Activated CD4-positive, alpha-beta T cell treated with anti-CD3 and anti-CD28 coated beads for 24 hours (primary cell): ENCODE data around the gene DMKN.
"Not testable (repeated sequence)": the region's sequence is repeated elsewhere in the genome, so short reads cannot be mapped to it uniquely, and the experiment has no call there.

Experiments
- DNase-seq, 2 donors: peaks; one replicate each; pipeline ENCODE4 v3.0.0-alpha.2; 2020; ENCODE audit warnings: low read depth in 2 of 2

The DMKN gene

DNA sequence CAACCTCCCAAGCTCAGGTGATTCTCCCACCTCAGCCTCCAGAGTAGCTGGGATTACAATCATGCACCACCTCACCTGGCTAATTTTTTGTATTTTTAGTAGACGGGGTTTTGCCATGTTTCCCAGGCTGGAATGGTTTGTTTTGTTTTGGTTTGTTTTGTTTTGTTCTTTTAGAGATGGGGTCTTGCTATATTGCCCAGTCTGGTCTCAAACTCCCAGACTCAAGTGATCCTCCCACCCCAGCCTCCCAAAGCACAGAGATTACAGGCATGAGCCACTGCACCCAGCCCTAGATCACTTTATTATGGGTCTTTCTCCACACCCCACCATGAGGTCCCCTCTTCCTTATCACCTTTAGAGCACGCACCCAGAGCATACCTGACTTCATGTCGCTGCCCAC lies 15.2 kb downstream of the DMKN start:
- DNase-seq: no peak

GRCh38 chr19:35497406-35497805 lies 16.0 kb downstream of the DMKN start:
- no peak for DNase-seq

DNA sequence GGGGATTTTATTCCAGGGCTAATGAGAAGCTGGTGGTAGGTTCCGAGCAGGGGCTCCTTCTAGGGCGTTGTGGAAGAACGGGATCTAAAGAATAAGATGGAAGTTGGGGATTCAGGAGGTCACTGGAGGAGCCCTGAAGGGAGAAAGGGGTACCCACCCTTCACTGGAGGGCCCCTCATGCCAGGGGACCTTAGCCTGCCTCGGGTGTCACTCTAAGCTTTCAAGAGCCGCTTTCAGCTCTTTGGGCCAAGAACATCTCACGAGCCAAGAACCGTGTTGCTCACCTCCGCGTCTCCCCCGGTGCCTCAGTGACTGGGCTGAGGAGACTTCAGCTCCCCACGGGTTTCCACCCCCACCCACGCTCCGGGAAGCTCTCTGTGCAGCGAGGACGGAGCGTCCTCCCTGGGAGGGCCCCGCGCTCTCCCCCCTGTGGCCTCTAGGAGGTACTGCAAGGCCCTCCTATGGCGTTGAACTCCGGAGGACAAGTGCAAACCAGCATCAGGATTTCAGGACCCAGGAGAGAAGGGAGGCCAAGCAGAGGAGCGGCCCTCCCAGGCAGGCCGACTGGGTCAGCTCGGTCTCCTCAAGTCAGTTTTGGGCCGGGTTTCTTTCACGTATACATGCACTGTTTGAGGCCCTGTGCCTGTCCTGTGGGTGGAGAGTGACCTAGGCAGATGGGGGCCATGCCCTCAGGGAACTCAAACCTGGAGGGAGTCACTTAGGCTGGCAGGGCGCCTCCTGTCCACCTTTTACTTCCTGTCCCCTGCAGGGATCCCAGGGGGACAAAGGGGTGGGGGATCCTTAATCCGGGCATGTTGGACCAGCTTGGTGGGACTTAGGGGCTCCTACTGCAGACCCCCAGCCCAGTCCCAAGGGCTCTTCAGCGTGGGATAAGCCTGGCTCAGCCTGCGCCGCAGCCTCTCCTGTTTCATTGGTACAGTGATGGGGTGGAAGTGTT lies 18.1 kb downstream of the DMKN start:
- DNase-seq: peak; percentile 70 to 71

DNA sequence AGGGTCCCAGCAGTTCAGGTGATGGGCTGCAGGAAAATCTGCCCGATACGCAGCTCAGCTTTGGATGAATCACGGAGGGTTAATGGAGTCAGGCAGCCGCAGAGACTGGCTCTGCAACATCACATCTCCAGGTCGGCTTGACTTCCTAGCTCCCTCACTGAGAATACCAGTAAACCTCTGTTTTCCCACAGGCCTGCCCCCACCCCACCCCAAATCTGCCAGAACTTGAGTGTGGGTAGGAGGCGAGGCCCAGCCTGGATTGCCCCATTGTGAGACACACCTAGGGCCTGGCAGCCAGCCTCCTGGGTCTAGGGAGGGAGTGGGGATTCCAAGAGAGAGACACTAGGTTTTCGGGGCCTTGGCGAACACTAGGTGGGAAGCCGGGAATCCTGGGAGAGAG lies 19.5 kb downstream of the DMKN start:
- DNase-seq: no peak

GRCh38 chr19:35491836-35492360 lies 21.6 kb downstream of the DMKN start:
- DNase-seq: no peak

- DNase-seq: no peak
Observed at GRCh38 chr19:35490364-35490763, 23.1 kb downstream of the DMKN start, which contains the start of gene KRTDAP. TSS of gene KRTDAP (minus strand) at chr19:35490464. CDS start at chr19:35490442, 22 bp downstream.

DNA sequence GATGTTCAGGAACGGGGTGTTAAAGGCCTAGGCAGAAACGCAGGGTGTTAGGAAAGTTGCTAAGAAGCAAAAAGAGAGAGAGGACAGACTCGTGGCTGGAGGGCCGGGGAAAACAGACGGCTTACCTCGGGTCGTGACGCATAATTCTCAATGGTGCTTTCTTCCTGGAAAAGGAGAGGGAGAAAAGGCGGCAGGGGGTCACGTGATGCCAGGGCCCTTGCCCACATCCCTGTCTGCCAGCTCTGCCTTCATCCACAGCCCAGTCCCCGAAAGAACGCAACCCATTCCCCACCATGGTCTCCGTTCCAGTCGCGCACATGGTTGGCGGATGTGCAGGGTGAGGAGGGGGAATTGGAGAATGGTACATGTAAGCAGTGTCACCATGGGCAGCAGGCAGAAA lies 24.8 kb downstream of the DMKN start:
- no peak for DNase-seq

GRCh38 chr19:35487656-35488182 lies 25.7 kb downstream of the DMKN start:
- no peak for DNase-seq

GRCh38 chr19:35486268-35486708 lies 27.2 kb downstream of the DMKN start:
- DNase-seq: no peak

DNA sequence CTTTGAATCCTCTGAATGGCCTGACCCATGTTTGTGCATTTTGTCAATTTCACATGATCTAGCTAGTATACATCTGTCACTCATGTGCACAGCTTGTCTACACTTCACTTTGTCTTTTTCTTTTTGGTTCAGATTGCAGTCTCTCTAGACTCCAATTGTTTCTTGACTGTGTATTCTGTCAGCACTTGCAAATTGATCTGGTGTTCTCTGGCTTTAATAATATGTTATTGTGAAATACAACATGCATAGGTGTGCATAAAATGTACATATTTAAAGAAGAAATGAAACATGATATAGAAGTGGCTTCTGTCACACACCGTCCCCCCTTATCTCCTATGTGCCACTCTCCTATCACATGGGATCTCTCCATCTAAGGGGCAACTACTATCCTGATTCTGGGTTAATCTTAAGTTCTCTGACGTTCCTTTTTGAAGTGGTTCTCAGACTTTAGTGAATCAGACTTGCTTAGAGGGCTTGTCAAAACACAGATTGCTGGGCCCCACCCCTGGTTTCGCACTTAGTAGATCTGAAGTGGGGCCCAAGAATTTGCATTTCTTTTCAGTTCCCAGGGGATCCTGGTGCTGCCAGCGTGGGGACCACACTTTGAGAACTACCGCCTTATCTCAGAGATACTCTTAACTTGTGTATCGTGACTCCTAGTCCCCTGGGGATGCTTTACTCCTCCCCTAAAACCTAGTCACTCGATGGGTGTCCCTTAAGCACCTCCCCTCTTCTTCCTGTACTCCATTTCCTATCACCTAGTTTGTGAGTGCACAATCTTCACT lies 29.0 kb downstream of the DMKN start:
- DNase-seq: no peak

- DNase-seq: no peak
Observed at GRCh38 chr19:35483089-35483488, 30.4 kb downstream of the DMKN start.

DNA sequence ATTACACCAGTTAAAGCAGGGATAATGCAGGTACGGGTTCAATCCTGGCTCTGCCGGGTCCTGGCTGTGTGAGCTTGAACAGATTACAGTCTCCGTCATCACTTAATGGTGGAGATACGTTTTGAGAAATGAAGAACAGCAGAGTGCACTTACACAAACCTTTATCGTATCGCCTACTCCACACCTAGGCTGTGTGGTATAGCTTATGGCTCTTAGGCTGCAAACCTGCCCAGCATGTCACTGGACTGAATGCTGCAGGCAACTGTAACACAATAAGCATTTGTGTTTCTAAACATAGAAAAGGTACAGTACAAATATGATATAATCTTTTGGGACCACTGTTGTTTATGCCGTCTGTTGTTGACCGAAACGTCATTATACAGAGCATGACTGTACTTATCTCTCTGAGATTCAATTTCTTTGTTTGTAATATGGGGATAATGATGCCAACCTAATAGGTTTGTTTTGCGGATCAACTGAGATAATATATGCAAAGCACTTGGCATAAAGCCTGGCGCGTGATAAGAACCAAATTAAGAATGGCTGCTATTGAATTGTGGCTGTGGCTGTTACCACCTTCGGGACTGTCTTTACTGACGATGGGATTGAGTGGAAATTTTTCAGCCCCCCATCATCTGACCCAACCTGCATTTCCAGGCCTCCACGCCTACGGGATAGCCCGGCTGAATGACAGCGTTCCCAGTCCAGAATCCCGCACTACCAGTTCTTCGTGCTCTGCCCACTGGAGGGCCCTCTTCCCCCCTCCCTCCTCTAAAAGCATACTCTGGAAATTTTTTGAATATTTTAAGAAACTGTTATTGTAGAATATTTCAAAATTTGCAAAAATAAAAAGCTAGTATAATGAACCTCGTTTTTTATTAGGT lies 34.4 kb downstream of the DMKN start:
- DNase-seq: no peak

DNA sequence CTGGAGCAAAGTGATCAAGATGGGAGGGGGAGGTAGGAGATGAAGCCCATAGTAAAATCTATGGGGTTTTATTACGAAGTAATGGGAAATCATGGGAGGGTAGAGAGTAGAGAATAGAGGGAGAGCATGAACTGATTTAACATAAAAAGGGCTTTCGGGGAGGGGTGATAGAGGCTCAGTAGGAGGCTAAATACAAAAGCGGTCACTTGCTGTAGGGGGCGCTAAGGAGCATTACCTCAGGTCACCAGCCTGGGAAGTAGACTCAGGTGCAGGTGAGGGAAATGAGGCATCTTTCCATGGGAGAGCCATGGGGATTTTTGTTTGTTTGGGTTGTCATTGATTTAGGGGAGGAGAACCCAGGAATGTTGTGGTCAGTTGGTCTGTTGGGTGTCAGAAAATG lies 37.3 kb downstream of the DMKN start:
- no peak for DNase-seq

DNA sequence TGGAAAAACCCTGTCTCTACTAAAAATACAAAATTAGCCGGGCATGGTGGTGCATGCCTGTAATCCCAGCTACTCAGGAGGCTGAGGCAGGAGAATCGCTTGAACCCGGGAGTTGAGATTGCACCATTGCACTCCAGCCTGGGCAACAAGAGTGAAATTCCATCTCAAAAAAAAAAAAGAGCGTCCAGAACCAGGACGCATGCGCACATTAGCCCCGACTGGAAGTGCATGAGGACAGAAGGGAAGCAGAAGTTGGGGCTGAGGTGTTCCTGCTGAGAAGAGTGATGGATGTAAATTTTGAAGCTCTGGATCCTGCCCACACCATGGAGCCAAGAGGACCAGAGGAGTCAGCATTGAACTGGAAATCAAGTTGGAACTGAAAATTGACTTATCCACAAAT lies 38.9 kb downstream of the DMKN start:
- not testable (repeated sequence) for DNase-seq

- DNase-seq: no peak
Observed at GRCh38 chr19:35474104-35474503, 39.3 kb downstream of the DMKN start.

DNA sequence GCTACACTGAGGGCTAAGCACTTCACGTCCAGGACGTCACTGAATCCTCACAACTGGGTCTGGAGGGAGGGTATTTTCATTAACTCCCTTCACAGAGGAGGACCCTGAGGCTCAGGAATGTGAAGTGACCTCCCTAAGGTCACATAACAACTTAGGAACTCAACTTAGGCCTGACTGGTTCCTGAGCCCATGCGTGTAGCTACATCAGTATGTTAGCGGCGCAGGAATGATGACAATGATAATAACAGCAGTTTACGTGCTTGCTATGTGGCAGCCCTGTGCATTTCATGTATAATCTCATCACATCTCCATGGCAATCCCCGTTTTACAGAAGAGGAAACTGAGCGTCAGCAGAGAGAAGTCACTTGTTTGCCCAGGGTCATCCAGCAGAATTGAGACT lies 41.5 kb downstream of the DMKN start:
- no peak for DNase-seq

- DNase-seq: not testable (repeated sequence)
Observed at GRCh38 chr19:35471075-35471474, 42.4 kb downstream of the DMKN start.

DNA sequence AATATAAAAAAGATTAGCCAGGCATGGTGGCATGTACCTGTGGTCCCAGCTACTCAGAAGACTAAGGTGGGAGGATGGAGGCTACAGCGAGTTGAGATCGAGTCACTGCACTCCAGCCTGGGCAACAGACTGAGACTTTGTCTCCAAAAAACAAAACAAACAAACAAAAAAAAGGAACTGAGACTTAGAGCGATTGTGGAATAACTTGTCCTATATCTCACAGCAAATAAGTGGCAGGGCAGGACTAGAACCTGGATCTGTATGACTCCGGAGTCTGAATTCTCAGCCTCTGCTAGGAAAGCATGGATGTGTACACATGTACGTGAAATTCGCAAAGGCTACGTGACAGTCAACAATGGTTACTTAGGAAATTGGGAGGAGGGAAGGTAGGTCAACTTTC lies 43.3 kb downstream of the DMKN start:
- no peak for DNase-seq

DNA sequence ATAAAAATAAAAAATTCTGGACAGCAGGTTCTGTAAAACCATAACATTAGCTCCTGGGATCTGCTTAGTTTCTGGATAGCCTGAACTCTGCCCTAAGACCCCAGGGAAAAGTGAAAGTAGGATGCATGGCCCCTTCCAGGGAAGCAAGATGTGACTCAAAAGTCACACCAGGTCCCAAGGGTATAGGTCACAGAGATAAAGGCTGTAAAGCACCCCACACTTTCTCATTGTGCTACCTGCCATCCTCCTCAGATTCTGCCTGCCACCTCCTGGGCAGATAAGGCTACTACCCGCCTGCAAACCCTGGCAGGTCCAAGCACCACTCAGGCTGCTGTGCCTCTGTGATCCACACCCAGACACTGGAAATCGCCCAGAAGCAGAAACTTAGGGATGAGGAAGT lies 44.8 kb downstream of the DMKN start:
- peak in 1 of 2 donors; percentile 43 for DNase-seq

GRCh38 chr19:35466259-35466658 lies 47.2 kb downstream of the DMKN start:
- DNase-seq: no peak

DNA sequence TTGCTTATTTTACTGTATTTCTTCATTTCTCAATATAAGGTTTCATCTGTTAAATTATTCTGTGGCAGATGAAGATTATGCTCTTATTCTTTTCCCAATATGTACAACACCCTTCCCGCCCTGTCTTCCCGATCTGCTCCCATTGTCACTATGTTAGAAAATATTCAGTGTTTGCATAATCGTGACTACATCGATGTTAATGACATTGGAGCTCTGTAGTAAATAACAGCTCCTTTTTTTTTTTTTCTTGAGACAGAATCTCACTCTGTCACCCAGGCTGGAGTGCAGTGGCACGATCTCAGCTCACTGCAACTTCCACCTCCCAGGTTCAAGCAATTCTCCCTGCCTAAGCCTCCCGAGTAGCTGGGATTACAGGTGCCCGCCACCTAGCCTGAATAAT lies 50.5 kb downstream of the DMKN start:
- DNase-seq: not testable (repeated sequence)
